Adipocyte (in vitro differentiated cells): ENCODE data around the gene ISYNA1.
A peak's percentile ranks its signal among the peaks of the same experiment; 100 is the strongest.

Experiments
- DNase-seq: peaks from one replicate; pipeline ENCODE4 v3.0.0-alpha.2; 2015; ENCODE audit warnings: low read depth
- H3K27me3 ChIP-seq: replicated peaks from 2 replicates; pipeline ENCODE4 v1.7.0; 2013; ENCODE audit warnings: mild to moderate bottlenecking, low read length, moderate library complexity; ENCODE audit not compliant: control insufficient read depth, insufficient read depth
- H3K36me3 ChIP-seq: 2 replicates; pipeline ENCODE4 v1.7.0; 2013; ENCODE audit warnings: low read length, mild to moderate bottlenecking, moderate library complexity; ENCODE audit not compliant: control insufficient read depth, insufficient read depth, severe bottlenecking
- H3K4me1 ChIP-seq: 2 replicates; pipeline ENCODE4 v1.7.0; 2013; ENCODE audit warnings: mild to moderate bottlenecking, low read length, moderate library complexity; ENCODE audit not compliant: control insufficient read depth, insufficient read depth
- H3K4me3 ChIP-seq: 2 replicates; pipeline ENCODE4 v1.7.0; 2013; ENCODE audit warnings: mild to moderate bottlenecking, low read length, moderate library complexity
- H3K9ac ChIP-seq: 2 replicates; pipeline ENCODE4 v1.7.0; 2013; ENCODE audit warnings: mild to moderate bottlenecking, low read length, moderate library complexity
- H3K9me3 ChIP-seq: 2 replicates; pipeline ENCODE4 v1.7.0; 2013; ENCODE audit warnings: mild to moderate bottlenecking, low read length, moderate library complexity; ENCODE audit not compliant: control insufficient read depth

ISYNA1 gene

DNA sequence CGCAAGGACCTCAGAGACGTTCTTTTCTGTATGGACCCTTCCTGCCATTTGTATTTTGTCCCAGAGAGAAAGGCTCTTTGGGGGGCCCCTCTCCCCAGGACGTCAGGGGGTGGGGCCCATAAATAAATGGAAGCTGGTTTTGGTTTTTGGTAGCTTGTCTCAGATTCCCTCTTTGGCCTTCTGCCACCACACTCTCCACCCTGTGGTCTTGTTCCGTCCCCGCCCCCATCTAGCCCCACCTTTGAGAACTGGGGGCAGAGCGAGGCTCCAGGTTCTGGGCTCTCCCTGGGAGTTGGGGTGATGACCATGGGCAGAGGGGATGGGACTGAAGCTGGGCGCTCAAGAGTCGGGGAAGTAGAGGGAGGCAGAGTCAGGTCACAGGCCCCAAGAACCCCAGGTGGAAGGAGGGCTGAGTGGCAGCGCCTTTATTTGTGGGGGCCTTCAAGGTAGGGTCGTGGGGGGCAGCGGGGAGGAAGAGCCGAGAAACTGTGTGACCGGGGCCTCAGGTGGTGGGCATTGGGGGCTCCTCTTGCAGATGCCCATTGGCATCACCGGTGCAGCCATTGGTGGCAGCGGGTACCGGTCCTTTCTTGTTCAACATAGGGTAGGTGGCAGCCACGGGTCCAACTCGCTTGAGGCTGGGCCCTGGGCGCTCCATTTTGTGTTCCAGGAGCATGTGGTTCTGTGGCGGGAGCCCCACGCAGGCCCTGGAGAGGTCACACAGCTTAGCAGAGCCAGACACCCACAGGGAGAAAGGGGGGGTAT is 3.3 kb downstream of the ISYNA1 start:
- Histone ChIP-seq H3K36me3 (no peaks in the 10 kb centered on the region), H3K9me3 (no peaks in the 10 kb centered on the region), H3K27me3 (no peaks in the 10 kb centered on the region), H3K4me3 (no peak overlapping the region), H3K4me1 (peaks cover 13% of the 10 kb centered on the region), H3K9ac (no peak overlapping the region)
- no peak for DNase-seq

- Histone ChIP-seq H3K4me1 (peaks cover 8% of the 10 kb centered on the region), H3K4me3 (no peak overlapping the region)
- no peak for DNase-seq
Measured at GRCh38 chr19:18433735-18434398, 4.1 kb downstream of the ISYNA1 start.

GRCh38 chr19:18433015-18433691 is 4.8 kb downstream of the ISYNA1 start:
- Histone ChIP-seq H3K36me3 (no peaks in the 10 kb centered on the region), H3K4me1 (peaks cover under 1% of the 10 kb centered on the region), H3K9ac (no peak overlapping the region), H3K27me3 (no peaks in the 10 kb centered on the region), H3K4me3 (no peak overlapping the region), H3K9me3 (no peaks in the 10 kb centered on the region)
- DNase-seq = no peak

More at GRCh38 chr19:18433735-18434398, 4.1 kb downstream of the ISYNA1 start:
- Histone ChIP-seq H3K36me3 (no peaks in the 10 kb centered on the region), H3K9ac (no peak overlapping the region), H3K9me3 (no peaks in the 10 kb centered on the region), H3K27me3 (no peaks in the 10 kb centered on the region)

GRCh38 chr19:18432275-18433014 is 5.5 kb downstream of the ISYNA1 start:
- no peak overlapping the region for H3K9ac ChIP-seq
- no peaks in the 10 kb centered on the region for H3K9me3 ChIP-seq
- no peaks in the 10 kb centered on the region for H3K36me3 ChIP-seq
- H3K4me3 ChIP-seq = no peak overlapping the region
- no peak for DNase-seq
- no peaks in the 10 kb centered on the region for H3K27me3 ChIP-seq
- no peaks in the 10 kb centered on the region for H3K4me1 ChIP-seq

- H3K36me3 ChIP-seq = no peaks in the 10 kb centered on the region
- H3K27me3 ChIP-seq = no peaks in the 10 kb centered on the region
- H3K4me1 ChIP-seq = peaks cover 5% of the 10 kb centered on the region
- H3K9me3 ChIP-seq = no peaks in the 10 kb centered on the region
- DNase-seq = no peak
- H3K4me3 ChIP-seq = no peak overlapping the region
- no peak overlapping the region for H3K9ac ChIP-seq
Measured at GRCh38 chr19:18431351-18432197, 6.4 kb downstream of the ISYNA1 start.

GRCh38 chr19:18430417-18431144 is 7.4 kb downstream of the ISYNA1 start:
- no peak overlapping the region for H3K9ac ChIP-seq
- H3K36me3 ChIP-seq = no peaks in the 10 kb centered on the region
- no peak overlapping the region for H3K4me3 ChIP-seq
- peaks cover 15% of the 10 kb centered on the region for H3K4me1 ChIP-seq
- no peaks in the 10 kb centered on the region for H3K9me3 ChIP-seq
- no peak for DNase-seq
- no peaks in the 10 kb centered on the region for H3K27me3 ChIP-seq

DNA sequence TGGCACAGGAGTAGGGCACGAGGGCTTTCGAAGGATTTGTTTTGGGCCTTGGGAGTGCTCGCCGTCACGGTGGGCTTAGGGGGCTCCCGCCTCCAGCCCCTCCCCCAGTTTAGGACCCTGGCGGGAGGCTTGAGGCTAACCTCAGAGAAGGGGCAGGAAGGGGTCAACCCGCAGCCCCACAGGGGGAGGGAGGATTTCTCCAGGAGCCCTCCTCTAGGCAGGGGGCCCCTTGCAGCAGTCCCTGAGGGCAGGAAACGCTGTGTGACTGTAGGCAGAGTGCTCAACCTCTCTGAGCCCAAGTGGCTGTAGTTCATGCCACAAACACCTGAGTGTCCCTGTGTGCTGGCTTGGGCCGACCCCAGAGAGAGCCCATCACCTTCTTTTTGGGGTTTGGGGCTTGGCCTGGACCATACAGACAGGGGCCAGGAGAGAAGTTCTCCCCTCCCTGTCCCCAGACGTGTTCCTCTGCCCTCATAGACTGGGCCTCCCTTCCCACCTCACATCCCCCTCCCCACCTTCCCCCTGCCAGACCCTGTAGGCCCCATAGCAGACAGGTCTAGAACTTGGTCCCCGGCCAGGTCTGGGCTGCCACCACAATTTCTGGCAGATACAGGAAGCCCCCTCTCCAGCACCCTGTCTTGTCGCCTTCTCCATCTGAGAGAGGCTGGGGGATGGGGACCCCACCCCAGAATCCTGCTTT is 8.1 kb downstream of the ISYNA1 start:
- Histone ChIP-seq H3K4me1 (peaks cover 18% of the 10 kb centered on the region), H3K4me3 (no peak overlapping the region), H3K9me3 (no peaks in the 10 kb centered on the region), H3K9ac (no peak overlapping the region), H3K36me3 (no peaks in the 10 kb centered on the region), H3K27me3 (no peaks in the 10 kb centered on the region)
- no peak for DNase-seq

DNA sequence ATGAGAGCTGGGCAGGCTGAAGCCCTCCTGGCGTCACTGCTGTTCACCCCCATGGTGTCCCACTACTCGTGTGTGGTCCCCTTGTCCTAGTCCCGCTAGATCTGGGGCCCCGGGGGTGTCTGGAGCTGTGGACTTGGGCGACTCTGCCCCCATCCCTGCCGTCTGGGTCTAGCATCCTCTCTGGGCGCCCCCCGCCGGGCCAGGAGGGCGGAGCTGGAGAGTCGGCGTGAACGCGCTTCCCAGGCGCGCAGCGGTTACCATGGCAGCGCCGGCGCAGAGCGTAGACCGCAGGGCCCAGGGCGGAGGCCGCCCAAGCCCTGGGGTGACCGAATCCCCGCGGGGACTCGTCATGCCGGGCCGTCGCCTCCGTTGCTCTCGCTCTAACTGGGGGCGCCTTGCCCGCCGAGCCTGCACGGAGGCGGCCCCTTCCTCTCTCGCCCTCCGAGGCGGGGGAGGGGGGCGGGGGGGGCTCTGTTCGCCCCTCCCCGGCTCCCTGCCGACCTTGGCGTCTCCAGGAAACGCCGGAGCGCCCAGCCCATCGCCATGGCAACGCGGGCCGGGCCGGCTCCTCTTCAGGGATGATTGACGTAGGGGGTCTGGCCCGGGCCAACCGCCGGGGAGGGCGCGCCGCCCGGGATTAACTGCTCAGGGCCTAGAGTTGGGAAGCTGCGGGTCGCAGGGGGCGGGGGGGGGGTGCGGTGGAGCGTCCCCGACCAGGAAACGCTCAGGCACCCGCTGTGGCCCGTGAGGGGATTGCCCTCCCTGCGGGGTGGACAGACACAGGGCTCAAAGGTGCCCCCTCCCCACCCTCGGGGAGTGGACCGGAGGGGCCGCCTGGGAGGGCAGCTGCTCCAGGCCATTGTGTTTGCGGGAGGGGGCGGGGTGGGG is 8.9 kb downstream of the ISYNA1 start:
- peak; percentile 92 for DNase-seq
- H3K9ac ChIP-seq = no peak overlapping the region
- no peaks in the 10 kb centered on the region for H3K9me3 ChIP-seq
- peaks cover 18% of the 10 kb centered on the region for H3K4me1 ChIP-seq
- no peak overlapping the region for H3K4me3 ChIP-seq
- no peaks in the 10 kb centered on the region for H3K36me3 ChIP-seq
- no peaks in the 10 kb centered on the region for H3K27me3 ChIP-seq

DNA sequence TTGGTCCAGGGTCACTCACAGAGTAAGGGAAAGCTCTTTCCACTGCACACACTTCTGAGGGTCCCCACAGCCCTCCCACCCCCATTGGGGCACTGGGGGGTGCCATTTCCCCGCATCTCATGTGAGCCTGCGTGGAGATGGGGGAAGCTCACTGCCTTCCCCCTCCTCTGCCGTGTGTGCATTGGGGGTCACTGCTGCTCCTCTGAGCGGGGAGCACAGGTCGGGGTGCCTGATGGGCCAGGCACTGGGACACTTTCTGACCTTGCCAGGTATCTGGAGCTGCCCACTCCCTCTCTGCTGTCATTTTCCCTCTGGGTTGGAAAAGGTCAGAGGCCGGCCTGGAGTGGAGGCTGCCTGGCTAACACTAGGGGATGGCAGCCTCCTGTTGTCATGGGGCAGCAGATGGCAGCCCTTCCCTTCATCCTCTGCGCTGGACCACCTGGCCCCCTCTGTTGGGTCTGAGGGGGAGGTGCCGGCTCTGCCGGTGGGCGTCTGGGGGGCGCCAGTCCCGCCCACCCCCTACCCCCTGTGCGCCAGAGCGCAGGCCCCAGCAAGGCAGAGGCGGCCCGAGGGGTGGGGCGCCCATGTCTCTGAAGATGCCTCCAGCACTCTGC is 9.7 kb downstream of the ISYNA1 start:
- DNase-seq = no peak
- Histone ChIP-seq H3K36me3 (no peaks in the 10 kb centered on the region), H3K4me3 (no peak overlapping the region), H3K9me3 (no peaks in the 10 kb centered on the region), H3K4me1 (peaks cover 18% of the 10 kb centered on the region), H3K27me3 (no peaks in the 10 kb centered on the region), H3K9ac (no peak overlapping the region)
